ENCODE measurements around the gene GCN1. TPM values are rescaled to one million over a fixed set of nuclear protein-coding genes. Genes with fewer than 3 reads are reported as not detected.

The GCN1 gene
- total RNA-seq, 4 donors from 2014 or later: 39.5 to 117 (median 63.7) TPM

DNA sequence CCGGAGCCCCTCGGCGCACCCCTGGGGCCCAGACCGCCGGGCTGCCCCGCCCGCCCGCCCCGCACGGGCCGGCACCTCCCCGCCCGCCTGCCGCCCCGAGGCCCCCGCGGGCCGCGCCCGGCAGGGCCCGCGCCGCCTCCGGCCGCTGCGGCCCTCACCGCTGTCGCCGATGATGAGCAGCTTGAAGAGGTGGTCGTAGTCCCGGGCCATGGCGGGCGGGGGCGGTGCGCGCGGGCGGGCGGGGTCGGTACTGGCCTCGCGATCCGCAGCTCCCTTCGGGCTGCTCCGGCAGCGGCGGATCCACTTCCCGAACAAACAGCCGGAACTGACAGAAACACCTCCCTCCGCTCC lies 78.1 kb downstream of the GCN1 start, which contains the start of gene RAB35:
RAB35 (minus strand) TSS at position 313 of the 351 bp plus-strand sequence; CDS start at position 210, 103 bp downstream.
- Histone ChIP-seq H3K9me3 (no peaks in the 10 kb centered on the region), H3K4me3 (peak within 1 kb of the TSS; percentile 61 to 93 (median 78)), H3K27ac (peak within 1 kb of the TSS; percentile 93 to 97 (median 96)), H3K36me3 (peaks cover 0 to 22% (median 0%) of the 10 kb centered on the region in 3 donors), H3K4me1 (peaks cover 36 to 71% (median 40%) of the 10 kb centered on the region in 3 donors), H3K27me3 (no peaks in the 10 kb centered on the region)
- intact Hi-C loops (cut with DNase I): no loop called here
- WGBS, 2 donors: 0% methylated on average over 2 of the region's 50 CpGs; no CpG with 5 or more reads in 1 of the 2 donors
- TF ChIP-seq CTCF (IDR thresholded peaks at IDR 0.05) (no peak), POLR2A (IDR thresholded peaks at IDR 0.05) (no peak)
- no peak for DNase-seq

DNA sequence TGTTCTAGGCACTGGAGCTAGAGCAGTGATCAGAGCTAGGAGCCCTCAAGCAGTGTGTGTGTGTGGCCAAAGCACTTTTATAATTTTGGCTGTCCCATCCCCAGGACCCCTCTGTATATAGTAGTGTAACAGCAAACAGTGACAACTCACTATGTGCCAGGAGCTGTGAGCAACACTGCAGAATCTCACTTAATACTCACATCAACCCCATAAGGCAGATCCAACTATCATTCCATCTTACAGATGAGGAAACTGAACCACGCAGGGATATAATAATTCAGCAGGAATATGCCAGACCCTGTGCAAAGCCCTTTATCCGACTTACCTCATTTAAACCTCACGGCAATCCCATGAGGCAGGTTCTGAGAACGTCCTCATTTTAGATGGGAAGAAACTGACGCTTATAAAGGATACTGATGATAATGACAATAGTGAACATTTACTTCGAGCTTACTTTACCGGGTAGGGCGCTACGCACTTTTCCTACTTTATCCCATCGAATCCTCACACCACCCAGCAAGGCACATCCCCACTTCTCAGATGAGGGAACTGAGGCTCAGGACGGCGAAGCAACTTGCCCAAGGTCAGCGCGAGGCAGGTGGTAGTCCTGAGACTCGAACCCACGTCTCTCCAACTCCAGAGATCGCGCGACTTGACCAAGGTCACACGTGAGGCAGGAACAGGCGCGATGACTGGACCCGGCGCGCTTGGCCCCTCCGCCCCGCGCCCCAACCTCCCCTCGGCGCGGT lies 78.6 kb downstream of the GCN1 start:
- DNase-seq: no peak

GRCh38 chr12:120115066-120115465 lies 79.4 kb downstream of the GCN1 start:
- H3K27ac ChIP-seq: peak overlapping the region in 2 of 4 donors; percentile 93 to 97
- intact Hi-C loops (cut with DNase I): no loop called here
- H3K27me3 ChIP-seq: no peaks in the 10 kb centered on the region
- TF ChIP-seq CTCF (IDR thresholded peaks at IDR 0.05): no peak
- no peak for TF ChIP-seq POLR2A (IDR thresholded peaks at IDR 0.05)
- peak overlapping the region; percentile 61 to 93 (median 78) for H3K4me3 ChIP-seq
- no peaks in the 10 kb centered on the region for H3K9me3 ChIP-seq
- no peak for DNase-seq
- peaks cover 0 to 22% (median 0%) of the 10 kb centered on the region in 3 donors for H3K36me3 ChIP-seq
- 71 to 89% methylated on average over 3 of the region's 3 CpGs for WGBS, 2 donors
- peaks cover 43 to 84% (median 51%) of the 10 kb centered on the region in 3 donors for H3K4me1 ChIP-seq

More for the DNA sequence above, 78.6 kb downstream of the GCN1 start:
- H3K27ac ChIP-seq: peak overlapping the region; percentile 93 to 97 (median 96)
- H3K4me1 ChIP-seq: peaks cover 42 to 77% (median 45%) of the 10 kb centered on the region in 3 donors
- 27 to 28% methylated on average over 10 to 14 of the region's 31 CpGs for WGBS, 2 donors
- H3K36me3 ChIP-seq: peaks cover 0 to 22% (median 0%) of the 10 kb centered on the region in 3 donors
- no peaks in the 10 kb centered on the region for H3K9me3 ChIP-seq
- intact Hi-C loops (cut with DNase I): no loop called here
- TF ChIP-seq POLR2A (IDR thresholded peaks at IDR 0.05) (no peak), CTCF (IDR thresholded peaks at IDR 0.05) (no peak)
- H3K27me3 ChIP-seq: no peaks in the 10 kb centered on the region
- H3K4me3 ChIP-seq: peak overlapping the region; percentile 61 to 93 (median 78)

DNA sequence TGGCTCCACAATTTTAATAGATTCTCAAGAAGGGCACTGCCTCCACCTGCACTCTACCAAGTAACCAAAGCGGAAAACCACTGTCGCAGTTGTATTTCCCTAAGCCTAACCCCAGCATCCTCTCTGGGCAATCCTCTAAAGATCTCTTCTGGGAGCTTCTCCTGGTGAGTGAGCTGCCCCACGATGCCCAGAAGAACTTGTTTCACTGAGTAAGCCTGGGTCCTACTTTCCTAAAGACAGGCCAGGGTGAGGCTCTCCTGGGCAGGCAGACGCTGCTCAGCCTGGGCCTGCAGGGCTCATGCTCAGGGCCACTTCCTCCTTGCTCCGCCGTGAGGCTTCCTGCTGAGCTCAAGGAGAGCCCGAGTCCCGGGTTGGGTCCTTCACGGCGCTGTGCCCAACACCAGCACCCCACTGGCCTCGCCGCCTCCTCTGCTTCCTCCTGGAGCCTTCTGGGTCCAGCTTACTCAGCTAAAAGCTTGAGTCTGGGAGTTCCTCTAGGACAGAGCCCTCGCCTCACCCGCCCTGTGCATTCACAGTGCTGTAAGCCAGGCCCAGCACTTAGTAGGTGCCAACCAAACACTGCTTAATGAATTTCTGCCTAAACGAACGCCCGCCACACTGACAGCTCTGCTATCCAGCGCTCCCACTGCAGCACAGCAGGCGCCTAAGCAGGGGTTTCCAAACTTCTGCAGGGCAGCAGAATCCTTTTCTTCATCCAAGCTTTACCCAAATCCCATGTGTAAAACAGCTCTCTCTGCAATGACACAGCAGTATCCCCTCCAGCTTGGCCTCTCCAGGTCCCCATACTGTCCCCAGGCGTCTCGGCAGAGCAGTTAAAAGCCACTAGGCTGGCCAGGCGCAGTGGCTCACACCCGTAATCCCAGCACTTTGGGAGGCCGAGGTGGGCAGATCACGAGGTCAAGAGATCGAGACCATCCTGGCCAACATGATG lies 83.7 kb downstream of the GCN1 start:
- H3K4me3 ChIP-seq: peak overlapping the region in 1 of 4 donors; percentile 30
- peak; percentile 38 for DNase-seq
- peaks cover 0 to 50% (median 4%) of the 10 kb centered on the region in 3 donors for H3K36me3 ChIP-seq
- intact Hi-C loops (cut with DNase I): no loop called here
- no peaks in the 10 kb centered on the region for H3K27me3 ChIP-seq
- H3K4me1 ChIP-seq: peaks cover 28 to 74% (median 33%) of the 10 kb centered on the region in 3 donors
- peak overlapping the region; percentile 38 to 67 (median 66) for H3K27ac ChIP-seq
- TF ChIP-seq CTCF (IDR thresholded peaks at IDR 0.05) (no peak), POLR2A (IDR thresholded peaks at IDR 0.05) (no peak)
- WGBS, 2 donors: 71 to 80% methylated on average over 6 to 10 of the region's 26 CpGs
- no peaks in the 10 kb centered on the region for H3K9me3 ChIP-seq
